GM10248 (cell line): ENCODE data around the gene RRP7A.
"Not testable (repeated sequence)": the region's sequence is repeated elsewhere in the genome, so short reads cannot be mapped to it uniquely, and the experiment has no call there.

Experiments used
- CTCF ChIA-PET: fragments of 300-600 bp; sonication (Branson Sonifier 250); formaldehyde crosslinking; extraction: SDS; loops from one replicate; lab custom pipeline; 2021; ENCODE audit warnings: antibody characterized with exemption; lab: Yijun Ruan, JAX
- POLR2A ChIA-PET: fragments of 350-650 bp; sonication (Branson Sonifier 250); formaldehyde crosslinking; extraction: SDS; loops from one replicate; lab custom pipeline; 2020; ENCODE audit warnings: antibody characterized with exemption; lab: Yijun Ruan, JAX
- DNase-seq: peaks from one replicate; pipeline ENCODE4 v3.0.0; 2012; ENCODE audit errors: extremely low spot score
- CTCF ChIP-seq: IDR thresholded peaks from 2 replicates; pipeline ENCODE4 v1.5.1; 2012; ENCODE audit warnings: mild to moderate bottlenecking, low read depth; ENCODE audit errors: extremely low read depth, missing control alignments, control extremely low read depth

The RRP7A gene

GRCh38 chr22:42515896-42516295 lies 3.7 kb downstream of the RRP7A start:
- ChIA-PET CTCF (no interaction called here), POLR2A (no interaction called here)

GRCh38 chr22:42515304-42515703 lies 4.3 kb downstream of the RRP7A start:
- DNase-seq, CTCF ChIA-PET, POLR2A ChIA-PET: not testable (repeated sequence)

More at GRCh38 chr22:42515896-42516295, 3.7 kb downstream of the RRP7A start:
- no peak for DNase-seq
- TF ChIP-seq CTCF = no peak

- POLR2A ChIA-PET, CTCF ChIA-PET: not testable (repeated sequence)
Measured at GRCh38 chr22:42514331-42514730, 5.3 kb downstream of the RRP7A start.

GRCh38 chr22:42512273-42512990 lies 7.2 kb downstream of the RRP7A start:
- POLR2A ChIA-PET, DNase-seq, CTCF ChIA-PET: not testable (repeated sequence)
- peak; percentile 23 for TF ChIP-seq CTCF

More at GRCh38 chr22:42514331-42514730, 5.3 kb downstream of the RRP7A start:
- not testable (repeated sequence) for DNase-seq

- no peak for DNase-seq
- no peak for TF ChIP-seq CTCF
- POLR2A ChIA-PET = no interaction called here
- CTCF ChIA-PET = interaction anchor here (1.3 kb wide), 1 partner anchor 13 kb away, joined by 4 read pairs; no protein-coding TSS in a partner anchor
Measured at GRCh38 chr22:42511401-42511891, 8.2 kb downstream of the RRP7A start.

GRCh38 chr22:42509548-42509947 lies 10.0 kb downstream of the RRP7A start:
- ChIA-PET CTCF (no interaction called here), POLR2A (no interaction called here)
- no peak for TF ChIP-seq CTCF
- no peak for DNase-seq

GRCh38 chr22:42508975-42509364 lies 10.6 kb downstream of the RRP7A start:
- CTCF ChIA-PET, DNase-seq, POLR2A ChIA-PET: not testable (repeated sequence)

- POLR2A ChIA-PET, CTCF ChIA-PET, DNase-seq: not testable (repeated sequence)
Measured at GRCh38 chr22:42508327-42508974, 11.1 kb downstream of the RRP7A start.
